Fibroblast of skin of right quadriceps (primary cell): ENCODE measurements around the gene SORD.
"Not testable (repeated sequence)": the region's sequence is repeated elsewhere in the genome, so short reads cannot be mapped to it uniquely, and the experiment has no call there.

Experiments used
- DNase-seq: peaks from one replicate; pipeline ENCODE4 v3.0.0-alpha.2; 2013

The SORD gene

GRCh38 chr15:45069942-45070360 is 47.0 kb downstream of the SORD start:
- not testable (repeated sequence) for DNase-seq

GRCh38 chr15:45073602-45074001 is 50.6 kb downstream of the SORD start:
- not testable (repeated sequence) for DNase-seq

GRCh38 chr15:45075440-45076320 is 52.7 kb downstream of the SORD start:
- DNase-seq = not testable (repeated sequence)

- DNase-seq = not testable (repeated sequence)
These were observed 54.4 kb downstream of the SORD start for GRCh38 chr15:45077391-45077790.

- DNase-seq = not testable (repeated sequence)
These were observed 56.2 kb downstream of the SORD start for GRCh38 chr15:45079201-45079600.

- DNase-seq = not testable (repeated sequence)
These were observed 56.7 kb downstream of the SORD start for GRCh38 chr15:45079628-45080246.

GRCh38 chr15:45080593-45080992 is 57.6 kb downstream of the SORD start:
- DNase-seq = not testable (repeated sequence)

GRCh38 chr15:45082412-45082811 is 59.4 kb downstream of the SORD start:
- DNase-seq = not testable (repeated sequence)

GRCh38 chr15:45083223-45083622 is 60.2 kb downstream of the SORD start:
- DNase-seq = no peak

- no peak for DNase-seq
These were observed 61.2 kb downstream of the SORD start for GRCh38 chr15:45084163-45084562.

- DNase-seq = no peak
These were observed 64.5 kb downstream of the SORD start for GRCh38 chr15:45087513-45087912.

GRCh38 chr15:45088801-45089711 is 66.1 kb downstream of the SORD start:
- DNase-seq = no peak

GRCh38 chr15:45089712-45090373 is 66.8 kb downstream of the SORD start:
- DNase-seq = no peak

GRCh38 chr15:45091161-45091560 is 68.2 kb downstream of the SORD start:
- DNase-seq = peak; percentile 41

GRCh38 chr15:45091576-45091975 is 68.6 kb downstream of the SORD start:
- DNase-seq = no peak

- DNase-seq = no peak
These were observed 70.0 kb downstream of the SORD start for GRCh38 chr15:45093013-45093412.

GRCh38 chr15:45093622-45094357 is 70.8 kb downstream of the SORD start:
- no peak for DNase-seq

- no peak for DNase-seq
These were observed 71.3 kb downstream of the SORD start for GRCh38 chr15:45094358-45094730.

GRCh38 chr15:45095661-45096060 is 72.7 kb downstream of the SORD start:
- DNase-seq = no peak

- no peak for DNase-seq
These were observed 74.5 kb downstream of the SORD start for GRCh38 chr15:45097466-45097865.

GRCh38 chr15:45099549-45100165 is 76.7 kb downstream of the SORD start:
- DNase-seq = no peak
